HFF-Myc (cell line): ENCODE results near the gene KLHL34.

ENCODE experiments used
- DNase-seq: peaks from one replicate; pipeline ENCODE4 v3.0.0-alpha.2; 2011; ENCODE audit warnings: low read depth; ENCODE audit errors: extremely low read depth
- H3K4me3 ChIP-seq: replicated peaks from 2 replicates; pipeline ENCODE4 v1.5.1; 2011; ENCODE audit warnings: low read depth, mild to moderate bottlenecking, control low read depth, low read length
- CTCF ChIP-seq: IDR thresholded peaks from 2 replicates; pipeline ENCODE4 v1.5.1; 2012; ENCODE audit warnings: mild to moderate bottlenecking, low read depth, low read length, control low read depth; ENCODE audit errors: missing control alignments

Gene KLHL34

GRCh38 chrX:21666252-21666651 lies 8.1 kb upstream of the KLHL34 start:
- TF ChIP-seq CTCF = no peak
- H3K4me3 ChIP-seq = no peak overlapping the region
- DNase-seq = no peak

- no peak overlapping the region for H3K4me3 ChIP-seq
- DNase-seq = no peak
- TF ChIP-seq CTCF = no peak
Observed at GRCh38 chrX:21662761-21663160, 4.6 kb upstream of the KLHL34 start.

GRCh38 chrX:21661316-21661715 lies 3.2 kb upstream of the KLHL34 start:
- DNase-seq = no peak
- H3K4me3 ChIP-seq = no peak overlapping the region
- TF ChIP-seq CTCF = no peak

GRCh38 chrX:21660156-21660555 lies 2.0 kb upstream of the KLHL34 start:
- no peak for TF ChIP-seq CTCF
- DNase-seq = no peak
- H3K4me3 ChIP-seq = no peak overlapping the region

- no peak for TF ChIP-seq CTCF
- DNase-seq = no peak
Observed at GRCh38 chrX:21659320-21659719, 1.2 kb upstream of the KLHL34 start.

GRCh38 chrX:21658746-21659145 lies 616 bp upstream of the KLHL34 start:
- H3K4me3 ChIP-seq = no peak overlapping the region
- no peak for TF ChIP-seq CTCF
- no peak for DNase-seq

More at GRCh38 chrX:21659320-21659719, 1.2 kb upstream of the KLHL34 start:
- no peak overlapping the region for H3K4me3 ChIP-seq

GRCh38 chrX:21657318-21658151 lies 595 bp downstream of the KLHL34 start:
- TF ChIP-seq CTCF = no peak
- DNase-seq = no peak
- no peak overlapping the region for H3K4me3 ChIP-seq
